GM19467 (cell line): ENCODE measurements around the gene SRC.
"Not testable (repeated sequence)": the region's sequence is repeated elsewhere in the genome, so short reads cannot be mapped to it uniquely, and the experiment has no call there.

Experiments
- ATAC-seq: cut with Tn5 transposase; IDR thresholded peaks from one replicate; pipeline ENCODE4 v1.9.1; 2021; ENCODE audit warnings: mild to moderate bottlenecking, moderate library complexity; ENCODE audit not compliant: unreplicated experiment

Gene SRC

DNA sequence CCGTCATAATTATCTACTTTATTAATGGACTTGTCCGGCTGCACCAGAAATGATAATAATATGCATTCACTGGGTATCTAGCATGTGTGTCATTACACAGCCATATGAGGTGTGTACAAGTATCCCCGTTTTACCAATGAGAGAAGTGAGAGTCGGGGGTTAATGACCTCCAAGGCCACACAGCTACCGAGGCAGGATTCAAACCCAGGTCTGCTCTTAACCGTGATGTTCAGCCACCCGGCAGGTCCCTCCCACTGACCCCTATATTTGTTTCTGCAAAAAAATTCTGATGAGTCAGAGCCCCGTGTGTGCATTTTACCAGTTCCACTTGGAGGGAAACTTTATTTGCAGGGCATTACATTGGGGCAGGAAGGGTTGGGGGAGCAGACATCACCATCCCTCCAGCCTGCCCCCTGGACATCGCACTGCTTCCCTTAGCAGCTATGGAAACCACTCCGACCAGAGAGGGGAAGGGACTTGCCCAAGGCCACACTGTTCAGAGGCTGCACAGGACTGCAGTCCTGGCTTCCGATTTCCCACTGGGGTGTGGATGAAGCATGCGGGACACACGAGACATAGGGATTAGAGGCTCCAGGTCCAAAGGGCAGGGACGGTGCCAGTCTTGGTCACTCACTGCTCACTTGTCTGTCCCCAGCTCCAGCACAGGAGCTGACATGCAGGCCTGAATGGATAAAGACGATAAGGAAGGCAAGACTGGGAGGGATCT, 10.1 kb upstream of the SRC start:
- ATAC-seq, result no peak

DNA sequence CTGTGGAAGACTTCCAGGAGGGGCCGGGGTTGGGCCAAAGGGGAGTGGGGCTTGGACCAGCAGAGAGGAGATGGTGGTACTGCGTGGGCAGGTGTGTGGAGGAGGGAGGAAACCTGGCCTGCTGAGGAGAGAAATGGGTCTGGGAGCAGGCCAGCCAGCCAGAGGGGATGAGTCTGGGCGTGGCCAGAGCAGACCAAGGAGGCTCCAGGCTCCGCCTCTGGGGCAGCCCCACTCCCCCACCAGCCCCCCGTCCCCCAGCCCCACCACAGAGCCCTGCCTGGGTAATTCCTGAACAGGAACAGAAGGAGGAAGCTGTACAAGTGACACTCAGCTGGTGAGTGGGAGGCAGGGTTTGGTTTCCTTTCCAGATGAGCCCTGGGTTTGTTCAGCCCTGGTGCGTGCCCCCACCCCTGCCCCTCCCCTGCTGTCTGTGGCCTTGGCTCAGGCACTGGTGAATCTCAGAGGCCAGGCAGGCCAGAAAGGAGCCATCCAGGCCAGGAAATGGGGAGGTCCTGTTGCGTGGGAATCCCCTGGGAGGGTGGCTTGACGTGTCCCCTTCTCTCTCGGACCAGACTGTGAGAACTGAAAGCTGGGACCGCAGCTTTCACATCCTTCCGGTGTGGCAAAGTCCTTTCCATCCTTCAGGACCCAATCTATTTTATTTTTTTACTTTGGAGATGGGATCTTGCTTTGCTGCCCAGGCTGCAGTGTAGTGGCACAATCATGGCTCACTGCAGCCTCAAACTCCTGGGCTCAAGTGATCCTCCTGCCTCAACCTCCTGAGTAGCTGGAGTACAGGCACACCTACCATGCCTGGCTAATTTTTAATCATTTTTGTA, 9.4 kb upstream of the SRC start:
- ATAC-seq, result peak; percentile 54

DNA sequence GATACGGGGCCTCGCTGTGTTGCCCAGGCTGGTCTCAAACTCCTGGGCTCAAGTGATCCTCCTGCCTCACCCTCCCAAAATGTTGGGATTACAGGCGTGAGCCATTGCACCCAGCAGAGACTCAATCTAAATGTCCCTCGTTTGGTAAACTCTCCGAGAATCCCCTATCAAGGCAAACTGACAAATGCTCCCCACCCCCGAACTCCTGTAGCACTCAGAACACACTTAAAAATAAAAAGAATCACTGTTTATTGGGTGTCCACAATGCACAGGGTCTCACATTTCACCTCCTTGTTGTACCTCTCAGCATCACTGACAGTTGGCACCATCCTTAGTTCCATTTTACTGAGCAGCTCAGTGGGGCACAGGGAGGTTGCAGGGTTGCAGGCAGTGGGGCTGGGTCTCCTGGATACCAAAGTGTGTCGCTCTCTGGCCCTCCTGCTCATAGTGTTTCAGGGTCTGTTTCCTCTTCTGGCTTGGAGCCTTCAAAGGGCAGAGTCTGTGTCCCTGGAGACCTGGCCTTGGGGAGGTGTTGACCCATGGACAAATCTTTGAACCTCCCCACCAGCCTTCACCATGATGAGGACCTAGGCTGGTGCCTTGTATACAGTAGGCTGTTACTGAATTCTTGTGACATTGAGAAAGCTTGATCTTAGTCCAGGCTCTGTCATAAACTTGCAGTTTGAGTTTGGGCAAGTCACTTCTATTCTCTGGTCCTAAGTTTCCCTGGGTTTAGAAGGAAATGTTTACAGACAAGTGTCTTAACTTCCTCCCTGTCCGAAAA, 8.5 kb upstream of the SRC start:
- no peak for ATAC-seq

DNA sequence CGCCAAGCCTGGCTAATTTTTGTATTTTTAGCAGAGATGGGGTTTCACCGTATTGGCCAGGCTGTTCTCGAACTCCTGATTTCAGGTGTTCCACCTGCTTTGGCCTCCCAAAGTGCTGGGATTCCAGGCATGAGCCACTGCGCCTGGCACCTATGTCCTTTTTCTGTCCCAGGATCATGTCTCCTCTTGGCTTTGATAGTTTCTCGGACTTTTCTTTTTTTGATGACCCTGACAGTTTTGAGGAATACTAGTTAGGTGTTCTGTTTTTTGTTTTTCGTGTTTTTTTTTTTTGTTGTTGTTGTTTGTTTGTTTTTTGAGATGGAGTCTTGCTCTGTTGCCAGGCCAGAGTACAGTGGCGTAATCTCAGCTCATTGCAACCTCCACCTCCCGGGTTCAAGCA, 7.6 kb upstream of the SRC start:
- not testable (repeated sequence) for ATAC-seq

GRCh38 chr20:37339208-37339607, 6.7 kb upstream of the SRC start:
- no peak for ATAC-seq

- ATAC-seq, result not testable (repeated sequence)
These were observed 6.2 kb upstream of the SRC start for GRCh38 chr20:37339764-37340109.

DNA sequence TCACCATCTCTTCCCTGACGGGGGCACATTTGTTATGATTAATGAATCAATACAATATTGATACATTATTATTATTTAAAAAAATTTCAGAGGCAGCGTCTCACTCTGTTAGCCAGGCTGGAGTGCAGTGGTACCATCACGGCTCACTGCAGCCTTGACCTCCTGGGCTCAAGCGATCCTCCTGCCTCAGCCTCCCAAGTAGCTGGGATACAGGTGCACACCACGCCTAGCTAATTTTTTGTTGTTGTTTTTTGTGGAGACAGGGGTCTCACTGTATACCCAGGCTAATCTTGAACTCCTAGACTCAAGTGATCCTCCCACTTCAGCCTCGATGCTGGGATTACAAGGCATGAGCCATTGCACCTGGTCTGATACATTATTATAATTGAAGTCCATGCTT, 4.9 kb upstream of the SRC start:
- ATAC-seq, result no peak

GRCh38 chr20:37341632-37342031, 4.3 kb upstream of the SRC start:
- no peak for ATAC-seq

DNA sequence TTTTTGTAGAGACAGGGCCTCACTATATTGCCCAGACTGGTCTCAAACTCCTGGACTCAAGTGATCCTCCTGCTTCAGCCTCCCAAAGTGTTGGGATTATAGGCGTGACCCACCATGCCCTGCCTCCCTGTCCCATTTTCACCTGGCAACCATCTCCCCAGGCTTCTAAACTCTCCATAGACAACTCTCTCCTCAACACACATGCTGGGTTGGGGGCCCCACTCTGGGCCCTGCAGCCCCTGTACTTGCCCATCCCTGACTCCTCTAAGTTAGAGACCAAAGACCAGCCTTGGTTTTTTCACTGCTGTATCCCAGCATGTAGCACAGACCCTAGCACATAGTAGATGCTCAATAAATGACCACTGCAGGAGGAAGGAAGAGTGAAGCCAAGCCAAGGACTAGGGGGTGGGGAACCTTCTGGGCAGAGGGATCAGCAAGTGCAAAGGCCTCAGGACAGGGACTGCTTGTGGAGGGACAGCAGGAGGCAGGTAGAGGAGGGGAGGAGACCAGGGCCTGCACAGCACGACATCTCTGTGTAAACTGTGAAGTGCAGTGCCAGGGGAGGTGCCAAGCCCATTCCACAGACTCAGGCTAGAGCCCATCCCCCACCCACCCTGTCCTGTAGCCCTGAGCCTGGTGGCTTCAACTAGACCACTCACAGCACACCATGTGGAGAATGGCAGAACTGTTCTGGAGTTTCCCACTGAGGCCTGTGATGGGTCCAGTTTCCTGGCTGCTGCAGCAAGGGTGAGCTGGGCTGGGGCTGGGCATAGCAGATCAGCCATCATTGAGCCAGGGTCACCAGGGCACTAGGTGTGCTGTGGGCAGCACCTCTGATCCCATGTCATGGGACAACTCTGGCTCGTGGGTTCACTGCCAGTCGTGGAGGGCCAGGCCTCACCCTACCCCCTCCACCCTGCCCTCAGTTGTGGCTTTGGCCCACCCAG, 3.4 kb upstream of the SRC start:
- ATAC-seq, result no peak

DNA sequence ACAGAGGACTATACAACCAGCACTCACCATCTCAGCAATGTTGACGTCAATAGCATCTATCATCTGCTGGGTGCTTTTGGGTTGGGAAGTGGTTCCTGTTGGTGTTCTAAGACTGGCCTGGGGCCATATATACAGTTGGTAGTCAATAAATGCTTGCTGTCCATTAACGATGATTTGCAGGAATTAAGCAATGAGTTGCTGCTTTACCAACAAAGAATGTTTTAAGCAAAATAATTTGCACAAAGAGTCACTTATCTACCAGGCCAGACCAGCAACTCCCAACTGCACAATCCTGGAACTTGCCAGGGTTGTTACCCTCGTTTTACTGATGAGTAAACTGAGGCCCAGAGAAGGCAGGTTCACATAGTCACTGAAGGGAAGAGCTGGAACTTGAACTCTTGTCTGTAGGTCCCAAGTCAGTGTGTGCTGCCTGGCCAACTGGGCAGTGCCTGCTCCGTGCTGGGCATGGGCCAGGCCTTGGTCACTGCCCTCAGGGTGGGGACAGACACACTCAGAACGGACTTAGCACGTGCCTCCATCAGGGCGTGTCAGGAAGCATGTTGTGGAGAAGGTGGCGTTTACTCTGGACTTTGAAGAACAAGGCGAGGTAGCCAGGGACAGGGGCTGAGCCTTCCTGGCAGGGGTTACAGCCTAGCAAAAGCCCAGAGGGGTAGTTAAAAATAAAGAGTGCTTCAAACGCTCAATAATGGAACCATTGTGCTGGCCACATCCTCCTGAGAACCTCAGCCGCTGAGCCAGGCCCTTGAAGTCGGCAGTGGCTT, 2.5 kb upstream of the SRC start:
- no peak for ATAC-seq

DNA sequence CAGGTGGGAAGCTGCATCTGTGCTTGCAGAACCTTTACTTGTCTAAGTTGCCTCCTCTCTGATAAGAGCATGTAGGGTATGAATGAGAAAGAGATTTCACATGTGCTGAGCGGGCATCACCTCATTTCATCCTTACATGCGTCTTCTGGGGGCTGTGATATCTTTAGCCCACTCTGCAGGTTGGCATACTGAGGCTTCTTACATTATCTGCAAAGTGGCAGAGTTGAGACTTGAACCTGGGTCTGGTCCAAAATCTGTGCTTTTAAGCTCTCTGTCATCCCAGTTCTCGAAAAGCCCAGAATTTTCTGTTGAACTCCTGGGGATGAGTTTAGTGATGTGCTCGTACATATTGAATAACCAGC, 2.0 kb upstream of the SRC start:
- ATAC-seq, result no peak

DNA sequence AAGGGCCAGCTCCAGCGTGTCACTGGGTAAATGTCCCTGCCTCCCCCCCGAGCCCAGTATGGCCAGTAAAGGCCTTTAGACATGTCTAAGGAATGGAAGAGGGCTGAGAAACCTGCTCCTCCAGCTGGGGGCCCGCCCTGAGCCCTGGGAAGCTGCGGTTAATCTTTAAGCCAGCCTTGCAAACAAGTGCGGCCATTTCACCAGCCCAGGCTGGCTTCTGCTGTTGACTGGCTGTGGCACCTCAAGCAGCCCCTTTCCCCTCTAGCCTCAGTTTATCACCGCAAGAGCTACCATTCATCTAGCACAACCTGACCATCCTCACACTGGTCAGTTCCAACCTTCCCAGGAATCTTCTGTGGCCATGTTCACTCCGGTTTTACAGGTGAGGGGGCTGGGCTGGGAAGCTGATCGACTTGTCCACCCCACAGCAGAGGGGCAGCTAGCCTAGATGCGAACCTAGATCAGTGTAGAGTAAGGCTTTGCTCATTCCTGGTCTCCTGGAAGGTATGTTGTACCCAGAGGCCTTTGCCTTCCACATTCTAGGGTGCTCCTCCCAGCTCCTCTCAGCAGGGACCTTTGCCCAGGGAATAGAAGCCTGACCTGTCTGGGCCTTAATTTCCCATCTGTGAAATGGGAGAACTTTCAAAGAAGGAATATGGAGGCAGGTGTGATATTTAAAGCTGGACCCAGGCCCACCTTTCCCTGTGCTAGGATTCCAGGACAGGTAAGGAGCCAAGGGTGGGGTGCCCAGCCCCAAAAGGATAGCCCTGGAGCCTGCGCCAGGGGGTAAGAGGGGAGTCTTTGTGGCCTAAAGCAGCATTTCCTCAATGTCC, 1.2 kb upstream of the SRC start:
- ATAC-seq, result no peak

- no peak for ATAC-seq
These were observed 245 bp downstream of the SRC start for GRCh38 chr20:37346236-37346534.

GRCh38 chr20:37346535-37347346, 801 bp downstream of the SRC start:
- ATAC-seq, result no peak

- ATAC-seq, result no peak
These were observed 1.4 kb downstream of the SRC start for GRCh38 chr20:37347347-37347823.

GRCh38 chr20:37347891-37348791, 2.2 kb downstream of the SRC start:
- no peak for ATAC-seq
